Measurements from ENCODE around the gene SREBF1. TPM values are rescaled to one million over a fixed set of nuclear protein-coding genes. Genes with fewer than 3 reads are reported as not detected.
A peak's percentile ranks its signal among the peaks of the same experiment; 100 is the strongest.

The SREBF1 gene
- total and polyA plus RNA-seq, 4 donors = 27.5 to 71.8 (median 45.8) TPM

- H3K4me1 ChIP-seq (ENCODE audit: control insufficient read depth, insufficient read depth, low read length) = peaks cover 56% of the 10 kb centered on the region
- H3K27ac ChIP-seq (ENCODE audit: low read depth, low read length) = no peak overlapping the region
- 91% methylated on average over 3 of the region's 4 CpGs for WGBS (ENCODE audit: insufficient coverage)
These were observed 6.3 kb upstream of the SREBF1 start for GRCh38 chr17:17843096-17843495.

DNA sequence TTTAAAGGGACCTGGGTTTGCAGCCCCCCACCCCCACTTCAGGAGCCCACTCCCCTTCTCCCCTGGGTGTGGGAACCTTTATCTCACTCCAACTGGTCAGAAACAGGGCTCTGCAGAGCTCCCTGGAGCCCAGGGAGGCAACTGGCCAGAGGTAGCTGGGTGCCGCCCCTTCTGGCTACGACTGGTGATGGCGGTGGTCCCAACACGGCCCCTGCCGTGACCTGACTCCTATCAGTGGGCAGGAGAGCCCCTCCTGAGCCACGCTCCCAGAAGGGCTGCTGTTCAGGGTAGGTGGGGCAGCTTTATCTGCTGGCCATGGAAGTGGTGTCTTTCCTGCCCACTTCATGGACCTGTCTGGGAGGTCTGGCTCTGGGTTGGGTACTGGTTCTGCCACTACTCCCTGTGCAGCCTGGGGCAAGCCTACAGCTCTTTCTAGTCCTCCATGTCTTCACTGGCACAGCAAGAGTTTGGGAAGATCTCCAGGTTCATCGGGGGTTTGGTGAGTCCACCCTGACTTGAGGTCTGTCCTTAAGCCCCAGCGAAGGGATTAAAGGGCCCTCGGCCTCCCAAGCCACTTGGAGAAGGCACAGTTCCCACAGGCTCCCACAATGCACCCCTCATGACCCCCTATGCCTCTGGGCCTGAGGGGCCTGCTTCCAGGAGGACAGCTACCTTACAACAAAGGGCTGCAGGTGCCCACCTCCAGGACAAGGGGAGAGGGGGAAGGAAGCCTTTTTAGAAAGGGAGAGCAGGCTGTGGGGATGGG is 5.5 kb upstream of the SREBF1 start:
- Histone ChIP-seq H3K4me1 (ENCODE audit: control insufficient read depth, insufficient read depth, low read length) (peaks cover 64% of the 10 kb centered on the region), H3K36me3 (ENCODE audit: control insufficient read depth, insufficient read depth, low read length) (peaks cover 31% of the 10 kb centered on the region), H3K27ac (ENCODE audit: low read depth, low read length) (no peak overlapping the region), H3K4me3 (ENCODE audit: low read depth, low read length) (no peak overlapping the region), H3K9me3 (ENCODE audit: control insufficient read depth, insufficient read depth, low read length) (no peaks in the 10 kb centered on the region), H3K27me3 (ENCODE audit: control insufficient read depth, insufficient read depth, low read length) (no peaks in the 10 kb centered on the region)
- no peak for DNase-seq (ENCODE audit: low read depth in 4 of 6, low spot score in 6 of 6)
- WGBS (ENCODE audit: insufficient coverage) = 79% methylated on average over 9 of the region's 9 CpGs

More at GRCh38 chr17:17843096-17843495, 6.3 kb upstream of the SREBF1 start:
- Histone ChIP-seq H3K27me3 (ENCODE audit: control insufficient read depth, insufficient read depth, low read length) (no peaks in the 10 kb centered on the region), H3K4me3 (ENCODE audit: low read depth, low read length) (no peak overlapping the region), H3K9me3 (ENCODE audit: control insufficient read depth, insufficient read depth, low read length) (no peaks in the 10 kb centered on the region), H3K36me3 (ENCODE audit: control insufficient read depth, insufficient read depth, low read length) (peaks cover 39% of the 10 kb centered on the region)
- DNase-seq (ENCODE audit: low read depth in 4 of 6, low spot score in 6 of 6) = no peak

DNA sequence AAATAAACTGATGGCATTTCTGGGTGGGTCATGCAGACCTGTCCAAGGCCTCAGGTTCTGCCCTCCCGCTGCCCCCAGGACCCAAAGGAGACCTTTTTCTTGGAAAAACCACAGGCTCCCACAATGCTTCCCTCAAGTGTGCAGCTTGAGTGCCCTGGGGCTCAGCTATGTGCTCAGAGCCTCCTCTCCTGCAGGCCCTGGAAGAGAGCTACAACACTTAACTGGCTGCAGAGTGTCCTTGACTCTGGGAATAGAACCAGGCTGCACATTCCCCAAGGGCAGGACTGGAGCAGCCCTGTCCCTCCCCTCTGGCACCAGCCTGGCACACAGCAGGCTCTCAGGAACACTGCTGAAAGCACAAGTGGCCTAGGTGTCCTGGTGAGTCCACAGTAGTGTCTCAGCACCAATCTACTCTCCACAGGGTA is 4.8 kb upstream of the SREBF1 start:
- Histone ChIP-seq H3K27ac (ENCODE audit: low read depth, low read length) (peak overlapping the region; percentile 99), H3K4me3 (ENCODE audit: low read depth, low read length) (no peak overlapping the region), H3K4me1 (ENCODE audit: control insufficient read depth, insufficient read depth, low read length) (peaks cover 70% of the 10 kb centered on the region), H3K36me3 (ENCODE audit: control insufficient read depth, insufficient read depth, low read length) (peaks cover 24% of the 10 kb centered on the region), H3K27me3 (ENCODE audit: control insufficient read depth, insufficient read depth, low read length) (no peaks in the 10 kb centered on the region), H3K9me3 (ENCODE audit: control insufficient read depth, insufficient read depth, low read length) (no peaks in the 10 kb centered on the region)
- 86% methylated on average over 1 of the region's 1 CpG for WGBS (ENCODE audit: insufficient coverage)
- DNase-seq (ENCODE audit: low read depth in 4 of 6, low spot score in 6 of 6) = no peak

DNA sequence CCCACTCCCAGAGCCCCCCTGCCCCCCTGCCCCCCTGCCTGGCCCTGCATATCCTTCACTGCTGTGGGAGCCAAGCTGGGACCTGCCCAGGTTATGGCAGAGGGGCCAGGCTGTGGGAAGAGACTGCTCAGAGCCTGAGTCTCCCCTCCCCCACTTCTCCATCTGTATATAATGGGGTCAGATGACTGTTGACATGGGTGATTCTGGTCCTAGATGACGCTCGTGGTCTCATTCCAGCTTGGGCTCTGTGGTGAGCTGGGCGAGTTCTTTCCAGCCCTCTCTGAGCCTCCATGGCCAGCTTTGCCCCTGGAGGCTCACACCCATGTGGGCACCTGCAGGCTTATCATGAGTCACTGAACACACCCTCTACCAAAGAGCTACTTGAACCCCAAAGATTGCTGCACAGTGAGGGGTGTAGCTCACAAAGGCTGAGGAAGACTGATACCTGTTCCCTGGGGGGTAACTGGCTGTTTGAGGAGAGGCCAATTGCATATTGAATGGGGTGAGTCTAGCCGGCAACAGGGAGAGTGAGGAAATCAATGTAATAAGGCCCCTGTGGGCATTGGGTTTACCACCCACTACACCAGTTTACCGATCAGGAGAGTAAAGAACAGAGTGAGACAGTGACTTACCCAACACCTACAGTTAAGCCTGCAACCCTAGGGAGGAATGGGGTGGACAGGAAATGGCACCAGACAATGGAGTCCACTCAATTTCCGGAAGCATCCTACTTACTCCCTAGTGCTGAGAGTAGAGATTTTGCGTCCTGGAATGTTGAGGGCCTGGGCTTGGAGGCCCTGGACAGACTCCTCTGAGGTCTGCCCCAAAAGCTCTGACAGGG is 4.2 kb upstream of the SREBF1 start:
- peaks cover 71% of the 10 kb centered on the region for H3K4me1 ChIP-seq (ENCODE audit: control insufficient read depth, insufficient read depth, low read length)
- no peaks in the 10 kb centered on the region for H3K27me3 ChIP-seq (ENCODE audit: control insufficient read depth, insufficient read depth, low read length)
- DNase-seq (ENCODE audit: low read depth in 4 of 6, low spot score in 6 of 6) = peak in 2 of 6 donors; percentile 32 to 53
- 76% methylated on average over 2 of the region's 7 CpGs for WGBS (ENCODE audit: insufficient coverage)
- peaks cover 18% of the 10 kb centered on the region for H3K36me3 ChIP-seq (ENCODE audit: control insufficient read depth, insufficient read depth, low read length)
- H3K27ac ChIP-seq (ENCODE audit: low read depth, low read length) = peak overlapping the region; percentile 99
- H3K9me3 ChIP-seq (ENCODE audit: control insufficient read depth, insufficient read depth, low read length) = no peaks in the 10 kb centered on the region
- H3K4me3 ChIP-seq (ENCODE audit: low read depth, low read length) = no peak overlapping the region

GRCh38 chr17:17839791-17840707 is 3.3 kb upstream of the SREBF1 start:
- DNase-seq (ENCODE audit: low read depth in 4 of 6, low spot score in 6 of 6) = peak in 3 of 6 donors; percentile 64 to 94 (median 86)
- Histone ChIP-seq H3K27me3 (ENCODE audit: control insufficient read depth, insufficient read depth, low read length) (no peaks in the 10 kb centered on the region), H3K36me3 (ENCODE audit: control insufficient read depth, insufficient read depth, low read length) (peaks cover 15% of the 10 kb centered on the region), H3K27ac (ENCODE audit: low read depth, low read length) (peak overlapping the region; percentile 99), H3K9me3 (ENCODE audit: control insufficient read depth, insufficient read depth, low read length) (no peaks in the 10 kb centered on the region), H3K4me3 (ENCODE audit: low read depth, low read length) (peak overlapping the region; percentile 56), H3K4me1 (ENCODE audit: control insufficient read depth, insufficient read depth, low read length) (peaks cover 75% of the 10 kb centered on the region)
- WGBS (ENCODE audit: insufficient coverage) = 2% methylated on average over 69 of the region's 71 CpGs

GRCh38 chr17:17837966-17838962 is 1.5 kb upstream of the SREBF1 start:
- H3K36me3 ChIP-seq (ENCODE audit: control insufficient read depth, insufficient read depth, low read length) = peaks cover 5% of the 10 kb centered on the region
- H3K4me3 ChIP-seq (ENCODE audit: low read depth, low read length) = no peak overlapping the region
- no peaks in the 10 kb centered on the region for H3K9me3 ChIP-seq (ENCODE audit: control insufficient read depth, insufficient read depth, low read length)
- peak overlapping the region; percentile 84 for H3K27ac ChIP-seq (ENCODE audit: low read depth, low read length)
- DNase-seq (ENCODE audit: low read depth in 4 of 6, low spot score in 6 of 6) = peak in 1 of 6 donors; percentile 53
- WGBS (ENCODE audit: insufficient coverage) = 56% methylated on average over 6 of the region's 11 CpGs
- H3K4me1 ChIP-seq (ENCODE audit: control insufficient read depth, insufficient read depth, low read length) = peaks cover 71% of the 10 kb centered on the region
- H3K27me3 ChIP-seq (ENCODE audit: control insufficient read depth, insufficient read depth, low read length) = no peaks in the 10 kb centered on the region

GRCh38 chr17:17837380-17837821 is 615 bp upstream of the SREBF1 start:
- Histone ChIP-seq H3K27me3 (ENCODE audit: control insufficient read depth, insufficient read depth, low read length) (no peaks in the 10 kb centered on the region), H3K36me3 (ENCODE audit: control insufficient read depth, insufficient read depth, low read length) (peaks cover 5% of the 10 kb centered on the region), H3K4me3 (ENCODE audit: low read depth, low read length) (peak overlapping the region; percentile 76), H3K27ac (ENCODE audit: low read depth, low read length) (peak overlapping the region; percentile 84), H3K4me1 (ENCODE audit: control insufficient read depth, insufficient read depth, low read length) (peaks cover 68% of the 10 kb centered on the region), H3K9me3 (ENCODE audit: control insufficient read depth, insufficient read depth, low read length) (no peaks in the 10 kb centered on the region)
- no peak for DNase-seq (ENCODE audit: low read depth in 4 of 6, low spot score in 6 of 6)
- 72% methylated on average over 3 of the region's 3 CpGs for WGBS (ENCODE audit: insufficient coverage)

DNA sequence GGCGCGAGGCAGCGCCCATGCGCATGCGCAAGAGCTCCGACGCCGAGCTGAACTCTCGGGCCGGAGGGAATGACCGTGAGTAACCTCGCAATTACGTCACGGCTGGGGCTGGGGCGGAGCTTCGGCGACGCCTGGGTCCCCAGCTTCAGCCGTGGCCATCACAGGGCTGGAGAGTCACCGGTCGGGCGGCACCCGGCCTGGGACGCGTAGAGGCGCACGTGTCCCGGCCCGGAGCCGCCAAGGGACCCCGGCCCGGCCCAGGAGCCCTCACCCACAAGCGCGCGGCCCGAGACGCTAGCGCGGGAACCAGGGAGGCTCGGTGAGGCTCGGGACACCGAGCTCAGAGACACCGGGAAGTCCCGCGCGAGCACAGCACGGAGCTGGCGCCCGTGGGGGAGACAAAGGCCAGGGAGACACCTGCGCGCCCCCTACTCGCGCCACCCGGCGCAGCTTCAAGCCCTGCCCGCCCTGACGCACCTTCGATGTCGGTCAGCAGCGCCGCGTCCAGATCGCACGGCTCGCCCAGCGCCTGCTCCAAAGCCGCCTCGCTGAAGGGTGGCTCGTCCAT is 452 bp downstream of the SREBF1 start:
- no peaks in the 10 kb centered on the region for H3K9me3 ChIP-seq (ENCODE audit: control insufficient read depth, insufficient read depth, low read length)
- peaks cover 64% of the 10 kb centered on the region for H3K4me1 ChIP-seq (ENCODE audit: control insufficient read depth, insufficient read depth, low read length)
- 0% methylated on average over 69 of the region's 69 CpGs for WGBS (ENCODE audit: insufficient coverage)
- DNase-seq (ENCODE audit: low read depth in 4 of 6, low spot score in 6 of 6) = peak; percentile 90 to 98 (median 94)
- H3K27me3 ChIP-seq (ENCODE audit: control insufficient read depth, insufficient read depth, low read length) = no peaks in the 10 kb centered on the region
- H3K27ac ChIP-seq (ENCODE audit: low read depth, low read length) = peak overlapping the region; percentile 92
- H3K4me3 ChIP-seq (ENCODE audit: low read depth, low read length) = peak overlapping the region; percentile 76
- H3K36me3 ChIP-seq (ENCODE audit: control insufficient read depth, insufficient read depth, low read length) = peaks cover 10% of the 10 kb centered on the region
